GM12864 (cell line): ENCODE results near the gene NMT1.

Experiments used
- DNase-seq: peaks from one replicate; pipeline ENCODE4 v3.0.0-alpha.2; 2011; ENCODE audit warnings: low read depth
- H3K4me3 ChIP-seq: 2 replicates; pipeline ENCODE4 v1.5.1; 2011; ENCODE audit warnings: mild to moderate bottlenecking, low read depth, low read length, control low read depth
- CTCF ChIP-seq: IDR thresholded peaks from 2 replicates; pipeline ENCODE4 v1.5.1; 2011; ENCODE audit warnings: low read depth, mild to moderate bottlenecking, moderate library complexity, low read length, control low read depth, inconsistent platforms; ENCODE audit errors: missing control alignments

The NMT1 gene

GRCh38 chr17:45110676-45111611 lies 49.8 kb downstream of the NMT1 start:
- TF ChIP-seq CTCF = no peak
- DNase-seq = no peak
- H3K4me3 ChIP-seq = no peak overlapping the region

GRCh38 chr17:45111850-45112249 lies 50.7 kb downstream of the NMT1 start:
- no peak overlapping the region for H3K4me3 ChIP-seq
- no peak for TF ChIP-seq CTCF
- no peak for DNase-seq

GRCh38 chr17:45112559-45113423 lies 51.7 kb downstream of the NMT1 start:
- H3K4me3 ChIP-seq = no peak overlapping the region

GRCh38 chr17:45113424-45113754 lies 52.3 kb downstream of the NMT1 start:
- TF ChIP-seq CTCF = no peak
- no peak overlapping the region for H3K4me3 ChIP-seq
- DNase-seq = no peak

More at GRCh38 chr17:45112559-45113423, 51.7 kb downstream of the NMT1 start:
- no peak for TF ChIP-seq CTCF
- DNase-seq = no peak

GRCh38 chr17:45114117-45114932 lies 53.2 kb downstream of the NMT1 start:
- H3K4me3 ChIP-seq = no peak overlapping the region
- no peak for DNase-seq
- TF ChIP-seq CTCF = no peak

GRCh38 chr17:45115015-45115625 lies 54.0 kb downstream of the NMT1 start:
- no peak overlapping the region for H3K4me3 ChIP-seq
- TF ChIP-seq CTCF = no peak
- DNase-seq = no peak
